Right lobe of liver (tissue), 6 donors: ENCODE results near the gene KRT81. TPM values are rescaled to one million over a fixed set of nuclear protein-coding genes. Genes with fewer than 3 reads are reported as not detected.

ENCODE experiments used
- ATAC-seq, 4 donors: fragments of 200-7000 bp; cut with Tn5 transposase; one replicate each; pipeline ENCODE4 v1.9.1; 2020; ENCODE audit warnings: mild to moderate bottlenecking in 4 of 4, moderate library complexity in 4 of 4
- DNase-seq, 3 donors: peaks; one replicate each; pipeline ENCODE4 v3.0.0-alpha.2; 2020
- H3K27ac ChIP-seq, 3 donors: fragments of 200-600 bp; one replicate each; pipeline ENCODE4 v1.8.0; 2022
- H3K27me3 ChIP-seq, 2 donors: fragments of 200-600 bp; one replicate each; pipeline ENCODE4 v1.8.0; 2022
- H3K36me3 ChIP-seq, 4 donors: fragments of 200-600 bp; sonication (generic) in 1 of 4; one replicate each; pipeline versions ENCODE4 v1.5.1 to v1.8.0; 2017 to 2022; ENCODE audit warnings: control low read depth in 1 of 4
- H3K4me1 ChIP-seq, 4 donors: fragments of 200-600 bp; sonication (generic) in 1 of 4; one replicate each; pipeline versions ENCODE4 v1.5.1 to v1.8.0; 2017 to 2022; ENCODE audit warnings: control low read depth in 1 of 4
- H3K4me3 ChIP-seq, 3 donors: fragments of 200-600 bp; one replicate each; pipeline ENCODE4 v1.8.0; 2022
- H3K9me3 ChIP-seq, 4 donors: fragments of 200-600 bp; sonication (generic) in 1 of 4; one replicate each; pipeline versions ENCODE4 v1.5.1 to v1.8.0; 2017 to 2022; ENCODE audit warnings: control low read depth in 1 of 4
- POLR2A ChIP-seq: fragments of 450-650 bp; IDR thresholded peaks from one replicate; pipeline ENCODE4 v1.6.1; 2017; ENCODE audit warnings: antibody characterized with exemption, mild to moderate bottlenecking
- WGBS: methylation state at CpG from one replicate; pipeline ENCODE4 v1.1.6; 2018; ENCODE audit warnings: low coverage, low lambda C conversion rate; ENCODE audit not compliant: insufficient coverage; ENCODE audit errors: missing lambda C conversion rate; 5-methylcytosine and 5-hydroxymethylcytosine counted together
- intact Hi-C, 2 donors: fragments of 100-400 bp; cut with DNase I; formaldehyde crosslinking; loops; one replicate each; pipeline versions ENCODE4 v1.11.2 to v1.14.1; 2022
- total RNA-seq, 6 experiments: library from RNA; depleted of rRNA in 2 of 6; stranded (reverse); fragments of >200 nt in 2 of 6; fragmentation: NEBNext Ultra II Directional in 3 of 6; extraction: Animal tissue kit (Norgen Biotek cat#: 25700) in 3 of 6; gene quantifications; one replicate each; pipeline versions ENCODE4 v1.1.0 to v1.2.4, GENCODE V29; 2016 to 2023
- TF ChIP-seq, protein P1 (sequence below), 4 donors: fragments of 200-600 bp in 3 of 4; fragments of 450-650 bp in 1 of 4; IDR thresholded peaks; one replicate each; pipeline versions ENCODE4 v1.5.1 to v1.8.0; 2016 to 2022; ENCODE audit warnings: antibody characterized with exemption in 4 of 4, mild to moderate bottlenecking in 2 of 4
- donor health status: DM: no; HTN: yes; CAD: no.
- donor health status: DM: no; HTN: no; CAD: no.
- donor health status: DM: no; HTN: no; CAD: no.
- donor health status: DM: no; HTN: yes; CAD: no.
- donor health status: DM: no; HTN: yes; CAD: no.

The KRT81 gene
- total RNA-seq, 6 experiments from 2014 or later, result 0.13 TPM; not detected in 5

DNA sequence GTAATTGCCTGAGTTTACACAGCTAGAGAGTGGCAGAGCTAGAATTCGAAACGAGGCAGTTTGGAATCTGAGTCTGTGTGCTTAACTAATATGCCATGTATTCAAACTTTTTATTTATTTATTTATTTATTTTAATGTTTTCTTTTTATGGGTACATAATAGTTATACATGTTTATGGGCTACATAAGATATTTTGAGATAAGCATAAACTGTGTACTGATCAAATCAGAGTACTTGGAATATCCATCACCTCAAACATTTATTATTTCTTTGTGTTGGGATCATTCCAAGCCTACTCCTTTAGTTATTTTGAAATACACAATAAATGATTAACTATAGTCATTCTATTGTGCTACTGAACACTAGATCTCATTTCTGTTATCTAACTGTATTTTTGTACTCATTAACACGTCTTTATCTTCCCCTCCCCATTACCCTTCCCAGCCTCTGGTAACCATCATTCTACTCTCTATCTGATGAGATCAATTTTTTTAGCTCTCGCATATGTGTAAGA is 7.4 kb upstream of the KRT81 start:
- no peaks in the 10 kb centered on the region for H3K9me3 ChIP-seq
- H3K4me1 ChIP-seq, result peaks cover 0 to 3% (median 0%) of the 10 kb centered on the region in 4 donors
- 46% methylated on average over 4 of the region's 4 CpGs for WGBS
- no peak overlapping the region for H3K4me3 ChIP-seq
- no peak for DNase-seq
- intact Hi-C loops, result no loop called here
- TF ChIP-seq, protein P1, sequence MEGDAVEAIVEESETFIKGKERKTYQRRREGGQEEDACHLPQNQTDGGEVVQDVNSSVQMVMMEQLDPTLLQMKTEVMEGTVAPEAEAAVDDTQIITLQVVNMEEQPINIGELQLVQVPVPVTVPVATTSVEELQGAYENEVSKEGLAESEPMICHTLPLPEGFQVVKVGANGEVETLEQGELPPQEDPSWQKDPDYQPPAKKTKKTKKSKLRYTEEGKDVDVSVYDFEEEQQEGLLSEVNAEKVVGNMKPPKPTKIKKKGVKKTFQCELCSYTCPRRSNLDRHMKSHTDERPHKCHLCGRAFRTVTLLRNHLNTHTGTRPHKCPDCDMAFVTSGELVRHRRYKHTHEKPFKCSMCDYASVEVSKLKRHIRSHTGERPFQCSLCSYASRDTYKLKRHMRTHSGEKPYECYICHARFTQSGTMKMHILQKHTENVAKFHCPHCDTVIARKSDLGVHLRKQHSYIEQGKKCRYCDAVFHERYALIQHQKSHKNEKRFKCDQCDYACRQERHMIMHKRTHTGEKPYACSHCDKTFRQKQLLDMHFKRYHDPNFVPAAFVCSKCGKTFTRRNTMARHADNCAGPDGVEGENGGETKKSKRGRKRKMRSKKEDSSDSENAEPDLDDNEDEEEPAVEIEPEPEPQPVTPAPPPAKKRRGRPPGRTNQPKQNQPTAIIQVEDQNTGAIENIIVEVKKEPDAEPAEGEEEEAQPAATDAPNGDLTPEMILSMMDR (IDR thresholded peaks at IDR 0.05), result no peak
- no peak for TF ChIP-seq POLR2A
- no peak overlapping the region for H3K27ac ChIP-seq
- no peaks in the 10 kb centered on the region for H3K36me3 ChIP-seq
- ATAC-seq, result peak in 1 of 4 donors; percentile 34
- no peaks in the 10 kb centered on the region for H3K27me3 ChIP-seq

DNA sequence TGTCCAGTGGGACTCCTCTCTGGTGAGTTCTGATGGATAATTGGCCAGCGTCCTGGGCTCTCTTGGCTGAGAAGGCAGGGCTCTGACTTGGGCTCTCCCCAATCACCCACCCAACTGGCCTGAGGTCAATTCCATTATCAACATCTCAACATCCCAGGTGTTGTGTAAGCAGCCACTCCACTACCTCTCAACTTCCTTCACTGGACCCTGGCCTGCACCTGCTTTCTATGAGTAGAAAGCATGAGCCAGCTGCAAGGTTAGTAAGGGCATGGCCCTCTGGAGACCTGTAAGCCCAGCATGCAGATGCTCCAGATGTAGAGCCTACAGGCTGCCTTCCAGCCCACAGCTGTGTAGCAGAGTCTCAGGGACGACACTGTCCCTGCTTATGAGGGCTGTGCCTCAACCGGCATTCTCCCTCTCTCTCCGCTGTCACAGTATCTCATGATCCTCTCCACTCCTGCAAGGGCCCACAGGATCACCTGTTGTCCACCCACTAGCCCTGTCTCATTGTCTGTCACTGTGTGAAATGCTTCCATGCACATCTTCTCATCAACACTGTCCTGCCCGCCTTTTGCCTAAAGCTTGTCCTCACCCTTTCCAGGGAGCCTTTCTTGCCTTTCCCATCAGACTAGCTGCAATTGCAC is 5.4 kb upstream of the KRT81 start:
- WGBS, result 84% methylated on average over 3 of the region's 5 CpGs
- Histone ChIP-seq H3K4me1 (peaks cover 0 to 3% (median 0%) of the 10 kb centered on the region in 4 donors), H3K27ac (no peak overlapping the region), H3K4me3 (no peak overlapping the region), H3K9me3 (no peaks in the 10 kb centered on the region), H3K27me3 (no peaks in the 10 kb centered on the region), H3K36me3 (no peaks in the 10 kb centered on the region)
- TF ChIP-seq POLR2A, result no peak
- TF ChIP-seq, protein P1 (IDR thresholded peaks at IDR 0.05), result no peak
- intact Hi-C loops, result no loop called here
- ATAC-seq, result no peak
- peak in 2 of 3 donors; percentile 21 to 26 for DNase-seq

DNA sequence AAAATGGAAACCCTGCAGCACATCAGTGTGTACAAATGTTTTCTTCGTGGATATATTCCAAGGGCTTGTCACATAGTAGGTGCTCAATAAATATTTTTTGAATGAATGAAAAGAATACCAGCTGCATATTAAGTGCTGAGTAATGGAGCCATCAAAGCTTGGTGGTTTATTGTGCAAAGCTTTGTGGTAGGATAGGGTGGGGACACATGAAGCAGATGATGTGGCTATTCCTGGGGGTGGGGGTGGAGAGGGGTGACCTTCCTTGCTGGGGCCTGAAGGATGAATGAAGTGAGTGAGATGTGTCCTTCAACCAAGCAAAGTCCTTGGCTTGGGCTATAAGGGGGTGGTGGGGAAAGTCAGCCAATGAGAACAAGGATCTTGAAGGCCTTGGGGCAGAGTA is 4.3 kb upstream of the KRT81 start:
- intact Hi-C loops, result no loop called here
- H3K4me1 ChIP-seq, result peaks cover 0 to 3% (median 0%) of the 10 kb centered on the region in 4 donors
- DNase-seq, result peak in 1 of 3 donors; percentile 3
- ATAC-seq, result no peak
- no peaks in the 10 kb centered on the region for H3K9me3 ChIP-seq
- no peak overlapping the region for H3K27ac ChIP-seq
- no peak for TF ChIP-seq POLR2A
- TF ChIP-seq, protein P1 (IDR thresholded peaks at IDR 0.05), result no peak
- H3K36me3 ChIP-seq, result no peaks in the 10 kb centered on the region
- WGBS, result 44% methylated on average over 1 of the region's 1 CpG
- no peaks in the 10 kb centered on the region for H3K27me3 ChIP-seq
- H3K4me3 ChIP-seq, result no peak overlapping the region

DNA sequence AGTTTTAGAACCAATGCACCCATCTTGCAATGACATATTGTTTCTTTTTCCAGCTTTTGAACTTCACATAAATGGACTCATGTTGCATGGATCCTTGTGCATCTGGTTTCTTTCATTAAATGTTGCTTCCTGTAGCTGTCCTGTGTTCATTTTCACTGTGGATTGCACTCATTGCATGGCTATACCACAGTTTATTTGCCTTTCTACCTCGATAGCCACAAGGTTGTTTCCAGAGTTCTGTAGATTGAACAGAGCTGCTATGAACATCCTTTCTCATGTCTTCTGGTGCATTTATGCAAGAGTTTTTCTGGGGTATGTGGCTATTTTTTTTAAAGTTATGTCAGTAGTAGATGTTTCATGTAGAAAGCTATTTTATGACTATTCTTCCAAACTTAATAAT is 3.5 kb upstream of the KRT81 start:
- Histone ChIP-seq H3K27me3 (no peaks in the 10 kb centered on the region), H3K4me1 (peaks cover 0 to 3% (median 0%) of the 10 kb centered on the region in 4 donors), H3K27ac (no peak overlapping the region), H3K4me3 (no peak overlapping the region), H3K9me3 (no peaks in the 10 kb centered on the region), H3K36me3 (no peaks in the 10 kb centered on the region)
- intact Hi-C loops, result no loop called here
- TF ChIP-seq, protein P1 (IDR thresholded peaks at IDR 0.05), result no peak
- TF ChIP-seq POLR2A, result no peak
- ATAC-seq (no peak), DNase-seq (no peak)
- 39% methylated on average over 1 of the region's 1 CpG for WGBS
